OCI-LY7 (cell line): ENCODE data around the gene LGALS1.

Experiments
- CTCF ChIP-seq: fragments of 200-600 bp; sonication (generic); conservative IDR thresholded peaks from 2 replicates; pipeline ENCODE4 v1.5.1; 2014; ENCODE audit warnings: mild to moderate bottlenecking, antibody characterized with exemption, low read length, moderate library complexity, mixed read lengths
- EZH2phosphoT487 ChIP-seq: fragments of 200-600 bp; sonication (generic); IDR thresholded peaks from 2 replicates; pipeline ENCODE4 v1.6.1; 2018; ENCODE audit warnings: low read depth, borderline replicate concordance, mild to moderate bottlenecking, mixed run types, antibody characterized with exemption, low read length, moderate library complexity, mixed read lengths

DNA sequence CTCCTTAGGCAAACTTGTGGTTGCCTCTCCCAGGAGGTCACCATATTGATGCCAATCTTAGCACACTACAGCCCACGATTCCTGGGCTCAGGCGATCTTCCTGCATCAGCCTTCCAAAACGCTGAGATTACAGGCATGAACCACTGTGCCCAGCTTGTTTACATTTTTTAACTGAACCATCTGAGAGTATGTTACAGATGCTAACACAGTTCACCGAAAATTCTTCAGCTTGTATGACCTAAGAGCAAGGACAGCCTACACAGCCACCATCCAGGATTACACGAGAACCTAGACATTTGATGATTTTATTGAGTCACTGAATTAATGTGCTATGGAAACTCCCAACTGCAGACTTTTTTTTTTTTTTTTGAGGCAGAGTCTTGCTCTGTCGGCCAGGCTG, 5.8 kb upstream of the LGALS1 start:
- TF ChIP-seq CTCF (no peak), EZH2phosphoT487 (no peak)
